K562 (cell line): ENCODE measurements around the gene OPRL1. TPM values are rescaled to one million over a fixed set of nuclear protein-coding genes. Genes with fewer than 3 reads are reported as not detected.
A peak's percentile ranks its signal among the peaks of the same experiment; 100 is the strongest.

ENCODE experiments used
- ARHGAP35 ChIP-seq: fragments of 450-650 bp; IDR thresholded peaks from 2 replicates; pipeline ENCODE4 v1.6.1; 2018; ENCODE audit not compliant: partially characterized antibody
- ARID1B ChIP-seq: fragments of 450-650 bp; IDR thresholded peaks from 2 replicates; pipeline ENCODE4 v1.6.1; 2016; ENCODE audit warnings: antibody characterized with exemption, mild to moderate bottlenecking, inconsistent platforms
- ARID4B ChIP-seq: sonication (generic); formaldehyde crosslinking; IDR thresholded peaks from 2 replicates; pipeline ENCODE4 v1.8.0; 2022; ENCODE audit warnings: mild to moderate bottlenecking, missing genetic modification reagents
- CBX2 ChIP-seq: fragments of 200-600 bp; sonication (generic); IDR thresholded peaks from one replicate; pipeline ENCODE4 v1.6.1; 2012; ENCODE audit warnings: mild to moderate bottlenecking, low read length, inconsistent platforms; ENCODE audit not compliant: insufficient read depth, poor library complexity, severe bottlenecking
- CHAMP1 ChIP-seq: fragments of 450-650 bp; IDR thresholded peaks from 2 replicates; pipeline ENCODE4 v1.6.1; 2016; ENCODE audit warnings: mild to moderate bottlenecking
- CREB1 ChIP-seq, 2 experiments: sonication (generic) in 1 of 2; formaldehyde crosslinking in 1 of 2; IDR thresholded peaks; 2 replicates each; pipeline versions ENCODE4 v1.6.1 to v1.8.0; 2012 to 2022; ENCODE audit warnings: inconsistent platforms in 1 of 2, mild to moderate bottlenecking in 1 of 2, missing genetic modification reagents in 1 of 2, moderate library complexity in 1 of 2
- CSDE1 ChIP-seq, 2 experiments: fragments of 450-650 bp; IDR thresholded peaks; 2 replicates each; pipeline ENCODE4 v1.6.1; 2016; ENCODE audit warnings: mild to moderate bottlenecking in 1 of 2
- E2F5 ChIP-seq: sonication (generic); formaldehyde crosslinking; IDR thresholded peaks from 2 replicates; pipeline ENCODE4 v1.8.0; 2022; ENCODE audit warnings: mild to moderate bottlenecking, missing genetic modification reagents
- KLF16 ChIP-seq: IDR thresholded peaks from 2 replicates; pipeline ENCODE4 v1.6.1; 2016; ENCODE audit warnings: antibody characterized with exemption
- NCOA4 ChIP-seq: fragments of 450-650 bp; IDR thresholded peaks from 2 replicates; pipeline ENCODE4 v1.6.1; 2018; ENCODE audit warnings: mild to moderate bottlenecking; ENCODE audit not compliant: partially characterized antibody
- NR3C1 ChIP-seq: sonication (generic); formaldehyde crosslinking; IDR thresholded peaks from 2 replicates; pipeline ENCODE4 v1.8.1; 2022; ENCODE audit warnings: missing genetic modification reagents
- NRF1 ChIP-seq, 2 experiments: fragments of 450-650 bp; IDR thresholded peaks in 1 of 2; conservative IDR thresholded peaks in 1 of 2; 2 replicates each; pipeline ENCODE4 v1.6.1; 2014; ENCODE audit warnings: mild to moderate bottlenecking in 2 of 2
- PHF20 ChIP-seq: fragments of 450-650 bp; IDR thresholded peaks from 2 replicates; pipeline ENCODE4 v1.6.1; 2018; ENCODE audit not compliant: partially characterized antibody
- U2AF1 ChIP-seq: fragments of 200-400 bp; formaldehyde crosslinking; optimal IDR thresholded peaks from 2 replicates; pipeline ENCODE3; 2017; ENCODE audit warnings: mild to moderate bottlenecking, low read depth, low read length, moderate library complexity
- U2AF2 ChIP-seq: fragments of 200-400 bp; formaldehyde crosslinking; optimal IDR thresholded peaks from 2 replicates; pipeline ENCODE3; 2017; ENCODE audit warnings: low read depth, mild to moderate bottlenecking, low read length
- ZFX ChIP-seq: sonication (generic); formaldehyde crosslinking; IDR thresholded peaks from 2 replicates; pipeline ENCODE4 v1.8.0; 2022; ENCODE audit warnings: mild to moderate bottlenecking, missing genetic modification reagents, moderate library complexity
- ZNF140 ChIP-seq: fragments of 250-450 bp; sonication (Bioruptor Pico); IDR thresholded peaks from 2 replicates; pipeline ENCODE4 v1.8.0; 2021; ENCODE audit warnings: moderate library complexity, mild to moderate bottlenecking, inconsistent platforms
- ZNF224 ChIP-seq: sonication (generic); formaldehyde crosslinking; IDR thresholded peaks from 2 replicates; pipeline ENCODE4 v1.8.0; 2022; ENCODE audit warnings: mild to moderate bottlenecking, missing genetic modification reagents
- ZNF253 ChIP-seq: fragments of 250-450 bp; sonication (Bioruptor Pico); conservative IDR thresholded peaks from 2 replicates; pipeline ENCODE4 v1.6.1; 2021; ENCODE audit warnings: mild to moderate bottlenecking
- ZNF589 ChIP-seq: fragments of 200-800 bp; sonication (Bioruptor generic); IDR thresholded peaks from 2 replicates; pipeline ENCODE4 v1.6.1; 2016; ENCODE audit warnings: low read depth, missing genetic modification characterization, missing compliant biosample characterization
- ZNF668 ChIP-seq: fragments of 250-450 bp; sonication (Bioruptor Pico); IDR thresholded peaks from 2 replicates; pipeline ENCODE4 v1.8.0; 2022; ENCODE audit warnings: mild to moderate bottlenecking, inconsistent platforms
- ZNF717 ChIP-seq: fragments of 250-450 bp; sonication (Bioruptor Pico); IDR thresholded peaks from 2 replicates; pipeline ENCODE4 v1.5.0; 2021
- polyA plus RNA-seq, 8 experiments: library from polyadenylated mRNA; depleted of rRNA in 4 of 8; stranded (reverse) in 5 of 8; unstranded in 3 of 8; fragments of >200 nt; fragmentation: Nextera tagmentation in 2 of 8; fragmentation: Illumina TruSeq in 1 of 8; extraction: Ambion mirVana in 2 of 8; extraction: Trizol in 1 of 8; gene quantifications; 2 replicates each; pipeline versions ENCODE4 v1.2.1 to v1.2.3, GENCODE V29; 2011 to 2014; ENCODE audit warnings: inconsistent platforms in 1 of 8, missing spikeins in 1 of 8
- total RNA-seq, 7 experiments: library from RNA; depleted of rRNA in 6 of 7; stranded (reverse); fragments of >200 nt in 6 of 7; fragmentation: Illumina TruSeq in 2 of 7; extraction: Trizol in 2 of 7; gene quantifications; 2 replicates each; pipeline versions ENCODE4 v1.2.1 to v1.2.3, GENCODE V29; 2011 to 2021; ENCODE audit warnings: low replicate concordance in 1 of 7

The OPRL1 gene
- total and polyA plus RNA-seq, 9 of the 15 experiments (the other 6 are each of a cell fraction or from before 2014, with no cell fraction given), result 0.06 to 0.33 (median 0.11) TPM; not detected in 2

- TF ChIP-seq ARID4B (CRISPR knock-in tag), result no peak; the same call in 1 of the 2 replicates
- TF ChIP-seq E2F5 (CRISPR knock-in tag), result no peak
- no peak for TF ChIP-seq ZNF668 (CRISPR knock-in tag)
- no peak for TF ChIP-seq ZNF140
- no peak for TF ChIP-seq ARHGAP35
- TF ChIP-seq CSDE1 (IDR thresholded peaks at IDR 0.05), result no peak
- TF ChIP-seq ARID1B, result peak; percentile 32; the same call in 1 of the 2 replicates
- no peak for TF ChIP-seq KLF16
- TF ChIP-seq NCOA4, result no peak
- TF ChIP-seq ZFX (CRISPR knock-in tag), result peak; percentile 71
- no peak for TF ChIP-seq CBX2
- TF ChIP-seq ZNF253 (CRISPR knock-in tag), result no peak
- TF ChIP-seq U2AF1, result no peak
- TF ChIP-seq ZNF589, result no peak
- TF ChIP-seq CREB1 (IDR thresholded peaks at IDR 0.05), result no peak
- no peak for TF ChIP-seq CREB1 (CRISPR knock-in tag; IDR thresholded peaks at IDR 0.05)
- no peak for TF ChIP-seq U2AF2
- TF ChIP-seq NR3C1 (CRISPR knock-in tag), result 0 out of 2 replicates have a peak, but pooled peaks have one; percentile 3
- TF ChIP-seq ZNF224, result no peak
- no peak for TF ChIP-seq ZNF717 (CRISPR knock-in tag)
- TF ChIP-seq CHAMP1, result no peak
- peak; percentile 76 to 87; a peak in 3 of 4 replicates for TF ChIP-seq NRF1 (conservative IDR thresholded peaks at IDR 0.05 in 1 of 2, IDR thresholded peaks at IDR 0.05 in 1 of 2)
- no peak for TF ChIP-seq PHF20
These were observed 439 bp upstream of the OPRL1 start, which contains the start of gene RGS19 (continued) for GRCh38 chr20:64079273-64080012.
